HepG2 (cell line): ENCODE results near the gene SP1. TPM values are rescaled to one million over a fixed set of nuclear protein-coding genes. Genes with fewer than 3 reads are reported as not detected.

Experiments
- ATAC-seq: fragments of 200-7000 bp; cut with Tn5 transposase; 3 replicates; pipeline ENCODE4 v1.9.1; 2020; ENCODE audit warnings: mild to moderate bottlenecking, moderate library complexity
- BruUV-seq: library from RNA; stranded (reverse); fragments of 400-500 nt; replicated peaks from 2 replicates; lab custom pipeline; 2021; lab: Mats Ljungman, UMichigan
- CTCF ChIA-PET: fragments of 300-600 bp; formaldehyde crosslinking; extraction: SDS; loops from one replicate; lab custom pipeline; 2021; ENCODE audit warnings: low total read pairs, inconsistent platforms, low intra/inter-chr PET ratio; lab: Yijun Ruan, JAX
- POLR2A ChIA-PET: fragments of 350-600 bp; sonication (Branson Sonifier 250); formaldehyde crosslinking; loops from one replicate; lab custom pipeline; 2020; ENCODE audit warnings: antibody characterized with exemption, inconsistent platforms; lab: Yijun Ruan, JAX
- DNase-seq: peaks from one replicate; pipeline ENCODE4 v3.0.0-alpha.2; 2015; ENCODE audit warnings: low spot score
- FAIRE-seq: peaks from 3 replicates; lab custom pipeline; 2011; peaks lifted over from hg19 to GRCh38; lab: Jason Lieb, UNC
- H2AFZ ChIP-seq: one replicate; pipeline ENCODE4 v1.6.1; 2011; ENCODE audit warnings: low read length, inconsistent platforms
- H3K27ac ChIP-seq: fragments of 300-600 bp; 3 replicates; pipeline ENCODE4 v1.8.0; 2011; ENCODE audit warnings: mixed run types, mild to moderate bottlenecking, mixed read lengths, low read length, inconsistent platforms; ENCODE audit not compliant: insufficient read depth; ENCODE audit errors: extremely low read length
- H3K27me3 ChIP-seq, 2 experiments: fragments of 200-600 bp in 1 of 2; 2 replicates in 1 of 2; 3 replicates in 1 of 2; pipeline versions ENCODE4 v1.6.0 to v1.8.0; 2011; ENCODE audit warnings: low read length in 2 of 2, mild to moderate bottlenecking in 2 of 2, moderate library complexity in 2 of 2, inconsistent platforms in 1 of 2; ENCODE audit not compliant: insufficient read depth in 2 of 2, control insufficient read depth in 1 of 2
- H3K36me3 ChIP-seq, 2 experiments: fragments of 200-600 bp in 1 of 2; replicated peaks in 1 of 2; 2 replicates in 1 of 2; 3 replicates in 1 of 2; pipeline versions ENCODE4 v1.5.1 to v1.8.0; 2011; ENCODE audit warnings: low read length in 2 of 2, inconsistent platforms in 1 of 2; ENCODE audit not compliant: insufficient read depth in 2 of 2, control insufficient read depth in 1 of 2
- H3K4me1 ChIP-seq: 2 replicates; pipeline ENCODE4 v1.5.1; 2012; ENCODE audit warnings: low read length, inconsistent platforms; ENCODE audit not compliant: insufficient read depth
- H3K4me2 ChIP-seq: 2 replicates; pipeline ENCODE4 v1.6.0; 2011; ENCODE audit warnings: low read depth, low read length, inconsistent platforms
- H3K4me3 ChIP-seq, 3 experiments: fragments of 200-600 bp in 1 of 3; sonication (generic), shearing (Covaris generic) in 1 of 3; replicated peaks in 1 of 3; 2 replicates each; pipeline ENCODE4 v1.5.1; 2011 to 2016; ENCODE audit warnings: low read length in 3 of 3, inconsistent platforms in 2 of 3, low read depth in 2 of 3, mild to moderate bottlenecking in 2 of 3, control low read depth in 1 of 3, mixed read lengths in 1 of 3; ENCODE audit not compliant: insufficient read depth in 1 of 3
- H3K79me2 ChIP-seq: one replicate; pipeline ENCODE4 v1.6.1; 2011; ENCODE audit warnings: low read length, inconsistent platforms; ENCODE audit not compliant: insufficient read depth
- H3K9ac ChIP-seq: 2 replicates; pipeline ENCODE4 v1.6.0; 2011; ENCODE audit warnings: mild to moderate bottlenecking, low read depth, low read length, inconsistent platforms; ENCODE audit not compliant: insufficient read depth
- H3K9me3 ChIP-seq: 2 replicates; pipeline ENCODE4 v1.5.1; 2012; ENCODE audit warnings: mild to moderate bottlenecking, low read length
- H4K20me1 ChIP-seq: 2 replicates; pipeline ENCODE4 v1.6.0; 2011; ENCODE audit warnings: inconsistent platforms, mild to moderate bottlenecking, low read length, moderate library complexity; ENCODE audit not compliant: insufficient read depth
- AGO1 ChIP-seq: fragments of 200-400 bp; formaldehyde crosslinking; IDR thresholded peaks from 2 replicates; pipeline ENCODE4 v1.6.1; 2017; ENCODE audit warnings: mild to moderate bottlenecking, low read depth, low read length, moderate library complexity; ENCODE audit not compliant: poor library complexity, severe bottlenecking
- ATF2 ChIP-seq: sonication (generic); formaldehyde crosslinking; IDR thresholded peaks from 2 replicates; pipeline ENCODE4 v1.4.0; 2020; ENCODE audit warnings: missing genetic modification reagents
- EP300 ChIP-seq, 3 experiments: sonication (generic) in 1 of 3; formaldehyde crosslinking in 1 of 3; IDR thresholded peaks; 2 replicates each; pipeline versions ENCODE4 v1.5.1 to v1.6.1; 2011 to 2020; ENCODE audit warnings: low read depth in 2 of 3, low read length in 2 of 3, borderline replicate concordance in 1 of 3, improper control_type of control experiment in 1 of 3, mild to moderate bottlenecking in 1 of 3, missing genetic modification reagents in 1 of 3, moderate library complexity in 1 of 3
- FOSL1 ChIP-seq: sonication (generic); formaldehyde crosslinking; IDR thresholded peaks from 2 replicates; pipeline ENCODE4 v1.9.0; 2021; ENCODE audit warnings: missing genetic modification reagents, borderline replicate concordance
- FOSL2 ChIP-seq: sonication (generic); formaldehyde crosslinking; IDR thresholded peaks from 2 replicates; pipeline ENCODE4 v1.4.0; 2020; ENCODE audit warnings: missing genetic modification reagents
- HOXA3 ChIP-seq: sonication (generic); formaldehyde crosslinking; IDR thresholded peaks from 2 replicates; pipeline ENCODE4 v1.5.0; 2020; ENCODE audit warnings: missing genetic modification reagents
- KLF16 ChIP-seq, 2 experiments: sonication (generic) in 1 of 2; formaldehyde crosslinking in 1 of 2; IDR thresholded peaks; 2 replicates each; pipeline versions ENCODE4 v1.6.1 to v1.8.0; 2016 to 2023; ENCODE audit warnings: missing genetic modification reagents in 2 of 2, missing compliant biosample characterization in 1 of 2
- MAF1 ChIP-seq: sonication (generic); formaldehyde crosslinking; IDR thresholded peaks from 2 replicates; pipeline ENCODE4 v1.5.0; 2020; ENCODE audit warnings: missing genetic modification reagents, borderline replicate concordance
- RAD21 ChIP-seq: fragments of 450-650 bp; formaldehyde crosslinking; IDR thresholded peaks from 2 replicates; pipeline ENCODE4 v1.5.0; 2020; ENCODE audit warnings: mild to moderate bottlenecking
- RBM39 ChIP-seq: fragments of 200-400 bp; formaldehyde crosslinking; IDR thresholded peaks from one replicate; pipeline ENCODE4 v1.6.1; 2018; ENCODE audit warnings: antibody characterized with exemption, mild to moderate bottlenecking, low read depth, low read length; ENCODE audit not compliant: poor library complexity, severe bottlenecking
- REL ChIP-seq: sonication (generic); formaldehyde crosslinking; conservative IDR thresholded peaks from 2 replicates; pipeline ENCODE4 v1.8.0; 2022; ENCODE audit warnings: mild to moderate bottlenecking, missing genetic modification reagents, moderate library complexity
- SMAD3 ChIP-seq: sonication (generic); formaldehyde crosslinking; IDR thresholded peaks from 2 replicates; pipeline ENCODE4 v1.4.0; 2020; ENCODE audit warnings: missing genetic modification reagents
- SMARCE1 ChIP-seq: fragments of 450-650 bp; IDR thresholded peaks from 2 replicates; pipeline ENCODE4 v1.6.1; 2017; ENCODE audit warnings: borderline replicate concordance
- SNAPC2 ChIP-seq: sonication (generic); formaldehyde crosslinking; IDR thresholded peaks from 2 replicates; pipeline ENCODE4 v1.8.1; 2022; ENCODE audit warnings: mild to moderate bottlenecking, missing genetic modification reagents
- ZNF251 ChIP-seq: sonication (generic); formaldehyde crosslinking; IDR thresholded peaks from 2 replicates; pipeline ENCODE4 v1.9.0; 2021; ENCODE audit warnings: mild to moderate bottlenecking, missing genetic modification reagents
- ZNF414 ChIP-seq: sonication (generic); formaldehyde crosslinking; IDR thresholded peaks from 2 replicates; pipeline ENCODE4 v1.5.0; 2020; ENCODE audit warnings: missing genetic modification reagents
- ZNF564 ChIP-seq: sonication (generic); formaldehyde crosslinking; IDR thresholded peaks from 2 replicates; pipeline ENCODE4 v1.8.1; 2023; ENCODE audit warnings: mild to moderate bottlenecking, missing genetic modification reagents
- WGBS: methylation state at CpG from one replicate; pipeline ENCODE4 v1.1.6; 2017; ENCODE audit warnings: low lambda C conversion rate; 5-methylcytosine and 5-hydroxymethylcytosine counted together
- in situ Hi-C: cut with HindIII; loops from 2 replicates; pipeline ENCODE4 v1.10.0; 2017; ENCODE audit warnings: low pct_unique_long_range_greater_than_20kb; ENCODE audit not compliant: extremely low pct_ligation_motif_present
- intact Hi-C: fragments of 100-400 bp; cut with micrococcal nuclease; formaldehyde crosslinking; loops from one replicate; pipeline ENCODE4 v1.10.0; 2022; ENCODE audit not compliant: unreplicated experiment
- polyA plus RNA-seq, 8 experiments: library from polyadenylated mRNA; depleted of rRNA in 3 of 8; stranded (reverse) in 7 of 8; unstranded in 1 of 8; fragments of >200 nt; fragmentation: Illumina TruSeq in 4 of 8; extraction: Trizol in 4 of 8; gene quantifications; 2 replicates each; pipeline versions ENCODE4 v1.2.1 to v1.2.3, GENCODE V29; 2011 to 2016; ENCODE audit warnings: low read depth in 4 of 8, missing spikeins in 1 of 8, mixed read lengths in 1 of 8; ENCODE audit not compliant: insufficient read depth in 1 of 8
- total RNA-seq, 5 experiments: library from RNA; depleted of rRNA; stranded (reverse); fragments of >200 nt; fragmentation: Illumina TruSeq; extraction: Trizol; gene quantifications; 2 replicates each; pipeline ENCODE4 v1.2.3, GENCODE V29; 2016; ENCODE audit warnings: low read depth in 1 of 5

Gene SP1
- total and polyA plus RNA-seq, 2 of the 13 experiments (the other 11 are each of a cell fraction or from before 2014, with no cell fraction given): 26.5 to 27.5 TPM

GRCh38 chr12:53378724-53379388, 1.1 kb upstream of the SP1 start (continued):
- TF ChIP-seq SMARCE1 (no peak), EP300 (IDR thresholded peaks at IDR 0.05; ENCODE audit: low read depth in 2 of 2, low read length in 2 of 2) (no peak), EP300 (CRISPR knock-in tag; IDR thresholded peaks at IDR 0.05; ENCODE audit: borderline replicate concordance) (no peak), ZNF251 (CRISPR knock-in tag) (no peak), AGO1 (no peak), RAD21 (CRISPR knock-in tag) (peak; percentile 28; the same call in 1 of the 2 replicates), MAF1 (CRISPR knock-in tag) (no peak)
- TF ChIP-seq, all 625 proteins: peak for 16

- H3K4me2 ChIP-seq: no peak overlapping the region
- ChIA-PET POLR2A (interaction anchor here (0.6 to 2.7 kb wide), 25 partner anchors 9 to 301 kb away, joined by 3 to 24 read pairs (median 5); partner anchors contain the start of genes AAAS, CSAD, ESPL1 and MAP3K12), CTCF (interaction anchor here (0.8 kb wide), 1 partner anchor 27 kb away, joined by 3 read pairs; no protein-coding TSS in a partner anchor)
- in situ Hi-C loops: no loop called here
- DNase-seq: peak; percentile 100
- H3K9me3 ChIP-seq: no peaks in the 10 kb centered on the region
- no TSS peak for BruUV-seq
- FAIRE-seq: peak; percentile 100
- intact Hi-C loops: loop anchor here (5.0 kb wide), 1 partner anchor 43 kb away; the partner anchor contains the start of gene AMHR2
- peaks cover 28% of the 10 kb centered on the region for H3K79me2 ChIP-seq
- no peaks in the 10 kb centered on the region; a peak in 1 of 5 replicates for H3K27me3 ChIP-seq
- ATAC-seq: peak; percentile 94
- peak overlapping the region; percentile 77 for H2AFZ ChIP-seq
- H3K4me3 ChIP-seq: peak overlapping the region in 2 of 3 experiments; percentile 73 to 87; a peak in 2 of 6 replicates
- H4K20me1 ChIP-seq: no peaks in the 10 kb centered on the region
- peak overlapping the region; percentile 79 for H3K27ac ChIP-seq
- H3K36me3 ChIP-seq: peaks cover 15 to 23% of the 10 kb centered on the region in 2 experiments
- H3K4me1 ChIP-seq: peaks cover 47% of the 10 kb centered on the region
- WGBS: 20% methylated on average over 25 of the region's 29 CpGs
- H3K9ac ChIP-seq: no peak overlapping the region; the same call in 1 of the 2 replicates
- TF ChIP-seq RBM39: no peak
- TF ChIP-seq HOXA3: peak; percentile 24; the same call in 1 of the 2 replicates
- TF ChIP-seq FOSL2 (CRISPR knock-in tag): peak; percentile 28; the same call in 1 of the 2 replicates
- TF ChIP-seq KLF16 (CRISPR knock-in tag; IDR thresholded peaks at IDR 0.05): 0 out of 4 replicates have a peak, but pooled peaks of 1 of the 2 experiments have one; percentile 46
- TF ChIP-seq FOSL1 (CRISPR knock-in tag): no peak
- no peak for TF ChIP-seq REL (CRISPR knock-in tag)
- TF ChIP-seq ZNF564 (CRISPR knock-in tag): no peak
- TF ChIP-seq ZNF414: no peak
- 0 out of 2 replicates have a peak, but pooled peaks have one; percentile 36 for TF ChIP-seq SMAD3 (CRISPR knock-in tag)
- peak; percentile 37; the same call in 1 of the 2 replicates for TF ChIP-seq ATF2 (CRISPR knock-in tag)
- no peak for TF ChIP-seq SNAPC2 (CRISPR knock-in tag)
Measured at GRCh38 chr12:53379389-53380103, 430 bp upstream of the SP1 start.
